PC-3 (cell line): Measurements from ENCODE around the gene KDM6A. TPM values are rescaled to one million over a fixed set of nuclear protein-coding genes. Genes with fewer than 3 reads are reported as not detected.
A peak's percentile ranks its signal among the peaks of the same experiment; 100 is the strongest.

Experiments
- ATAC-seq: fragments of 200-7000 bp; cut with Tn5 transposase; 2 replicates; pipeline ENCODE4 v1.9.1; 2020; ENCODE audit warnings: mild to moderate bottlenecking, moderate library complexity
- BruUV-seq: library from RNA; stranded (reverse); fragments of 400-500 nt; replicated peaks from 2 replicates; lab custom pipeline; 2021; lab: Mats Ljungman, UMichigan
- CTCF ChIA-PET: fragments of 300-600 bp; sonication (Branson Sonifier 250); formaldehyde crosslinking; loops from one replicate; lab custom pipeline; 2022; ENCODE audit warnings: antibody characterized with exemption; lab: Charles Lee
- POLR2A ChIA-PET: fragments of 300-600 bp; sonication (Branson Sonifier 250); formaldehyde crosslinking; loops from one replicate; lab custom pipeline; 2022; ENCODE audit warnings: antibody characterized with exemption; ENCODE audit not compliant: unreplicated experiment; lab: Charles Lee
- DNase-seq: peaks from one replicate; pipeline ENCODE4 v3.0.0-alpha.2; 2015
- H2AFZ ChIP-seq: fragments of 300-600 bp; sonication (generic); 2 replicates; pipeline ENCODE4 v1.6.0; 2016; ENCODE audit warnings: antibody characterized with exemption, low read length
- H3F3A ChIP-seq: fragments of 300-600 bp; sonication (generic); one replicate; pipeline ENCODE4 v1.6.0; 2017; ENCODE audit warnings: antibody characterized with exemption, low read length, control low read depth, mild to moderate bottlenecking; ENCODE audit not compliant: unreplicated experiment
- H3K27ac ChIP-seq: fragments of 300-600 bp; sonication (generic); 2 replicates; pipeline ENCODE4 v1.5.1; 2016; ENCODE audit warnings: mild to moderate bottlenecking, low read length
- H3K27me3 ChIP-seq: fragments of 300-600 bp; sonication (generic); 2 replicates; pipeline ENCODE4 v1.6.1; 2016; ENCODE audit warnings: low read length, mixed read lengths
- H3K36me3 ChIP-seq: fragments of 300-600 bp; sonication (generic); 2 replicates; pipeline ENCODE4 v1.6.1; 2016; ENCODE audit warnings: low read depth, mixed run types, low read length, mixed read lengths
- H3K4me1 ChIP-seq: fragments of 300-600 bp; sonication (generic); 2 replicates; pipeline ENCODE4 v1.5.1; 2016; ENCODE audit warnings: low read length; ENCODE audit not compliant: insufficient read depth
- H3K4me2 ChIP-seq: fragments of 300-600 bp; sonication (generic); 2 replicates; pipeline ENCODE4 v1.6.0; 2016; ENCODE audit warnings: low read length
- H3K4me3 ChIP-seq: fragments of 300-600 bp; sonication (generic); 2 replicates; pipeline ENCODE4 v1.5.1; 2016; ENCODE audit warnings: mild to moderate bottlenecking, low read length, mixed read lengths
- H3K79me2 ChIP-seq: fragments of 300-600 bp; sonication (generic); 2 replicates; pipeline ENCODE4 v1.6.1; 2017; ENCODE audit warnings: low read length, mixed read lengths
- H3K9ac ChIP-seq: fragments of 300-600 bp; sonication (generic); 2 replicates; pipeline ENCODE4 v1.6.0; 2016; ENCODE audit warnings: mild to moderate bottlenecking, low read length
- H3K9me2 ChIP-seq: fragments of 300-600 bp; sonication (generic); replicated peaks from 2 replicates; pipeline ENCODE4 v1.6.1; 2016; ENCODE audit warnings: mixed run types, low read length, mixed read lengths
- H3K9me3 ChIP-seq: fragments of 300-600 bp; sonication (generic); 2 replicates; pipeline ENCODE4 v1.6.1; 2016; ENCODE audit warnings: low read length, mixed read lengths
- H4K20me1 ChIP-seq: fragments of 300-600 bp; sonication (generic); 2 replicates; pipeline ENCODE4 v1.6.1; 2016; ENCODE audit warnings: low read length, mixed read lengths
- EZH2 ChIP-seq: fragments of 300-600 bp; sonication (generic); IDR thresholded peaks from one replicate; pipeline ENCODE4 v1.6.1; 2017; ENCODE audit warnings: antibody characterized with exemption, mild to moderate bottlenecking, low read length; ENCODE audit not compliant: unreplicated experiment
- EZH2phosphoT487 ChIP-seq: fragments of 300-600 bp; sonication (generic); IDR thresholded peaks from 2 replicates; pipeline ENCODE4 v1.6.1; 2018; ENCODE audit warnings: mild to moderate bottlenecking, antibody characterized with exemption, low read length, borderline replicate concordance
- intact Hi-C: fragments of 100-400 bp; cut with micrococcal nuclease; formaldehyde crosslinking; loops from 2 replicates; pipeline ENCODE4 v1.9.0; 2023
- total RNA-seq: library from RNA; depleted of rRNA; stranded (reverse); fragments of >200 nt; gene quantifications from 2 replicates; pipeline ENCODE4 v1.2.3, GENCODE V29; 2014
- TF ChIP-seq, protein P1 (sequence below): fragments of 300-600 bp; sonication (generic); conservative IDR thresholded peaks from 2 replicates; pipeline ENCODE4 v1.5.1; 2017; ENCODE audit warnings: antibody characterized with exemption, low read depth, mild to moderate bottlenecking, low read length

KDM6A gene
- total RNA-seq, 1 experiment from 2014 or later, result 31.3 TPM

- intact Hi-C loops, result loop anchor here (5.0 to 10.0 kb wide), 3 partner anchors 71 to 398 kb away; partner anchors contain the start of genes FUNDC1 and KDM6A
- Histone ChIP-seq H3K4me2 (0 out of 2 replicates have a peak overlapping the region, but pooled peaks have one; percentile 15), H3K9me3 (no peaks in the 10 kb centered on the region), H3K27me3 (no peaks in the 10 kb centered on the region), H3K4me1 (peaks cover 33% of the 10 kb centered on the region), H2AFZ (no peak overlapping the region), H3K79me2 (peaks cover 99% of the 10 kb centered on the region), H4K20me1 (peaks cover 24% of the 10 kb centered on the region), H3K27ac (peak overlapping the region; percentile 18; the same call in 1 of the 2 replicates), H3K4me3 (no peak overlapping the region), H3K9ac (no peak overlapping the region), H3K36me3 (0 out of 2 replicates have a peak, but pooled peaks cover 5% of the 10 kb centered on the region), H3K9me2 (no peaks in the 10 kb centered on the region), H3F3A (no peaks in the 10 kb centered on the region)
- TF ChIP-seq EZH2phosphoT487 (no peak), EZH2 (no peak)
- TF ChIP-seq, protein P1, sequence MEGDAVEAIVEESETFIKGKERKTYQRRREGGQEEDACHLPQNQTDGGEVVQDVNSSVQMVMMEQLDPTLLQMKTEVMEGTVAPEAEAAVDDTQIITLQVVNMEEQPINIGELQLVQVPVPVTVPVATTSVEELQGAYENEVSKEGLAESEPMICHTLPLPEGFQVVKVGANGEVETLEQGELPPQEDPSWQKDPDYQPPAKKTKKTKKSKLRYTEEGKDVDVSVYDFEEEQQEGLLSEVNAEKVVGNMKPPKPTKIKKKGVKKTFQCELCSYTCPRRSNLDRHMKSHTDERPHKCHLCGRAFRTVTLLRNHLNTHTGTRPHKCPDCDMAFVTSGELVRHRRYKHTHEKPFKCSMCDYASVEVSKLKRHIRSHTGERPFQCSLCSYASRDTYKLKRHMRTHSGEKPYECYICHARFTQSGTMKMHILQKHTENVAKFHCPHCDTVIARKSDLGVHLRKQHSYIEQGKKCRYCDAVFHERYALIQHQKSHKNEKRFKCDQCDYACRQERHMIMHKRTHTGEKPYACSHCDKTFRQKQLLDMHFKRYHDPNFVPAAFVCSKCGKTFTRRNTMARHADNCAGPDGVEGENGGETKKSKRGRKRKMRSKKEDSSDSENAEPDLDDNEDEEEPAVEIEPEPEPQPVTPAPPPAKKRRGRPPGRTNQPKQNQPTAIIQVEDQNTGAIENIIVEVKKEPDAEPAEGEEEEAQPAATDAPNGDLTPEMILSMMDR, result no peak
- POLR2A ChIA-PET, result no interaction called here
- ATAC-seq (peak; percentile 75), DNase-seq (peak; percentile 67)
- CTCF ChIA-PET, result no interaction called here
- no TSS peak for BruUV-seq
These were observed 70.0 kb downstream of the KDM6A start for GRCh38 chrX:44943007-44943406.

DNA sequence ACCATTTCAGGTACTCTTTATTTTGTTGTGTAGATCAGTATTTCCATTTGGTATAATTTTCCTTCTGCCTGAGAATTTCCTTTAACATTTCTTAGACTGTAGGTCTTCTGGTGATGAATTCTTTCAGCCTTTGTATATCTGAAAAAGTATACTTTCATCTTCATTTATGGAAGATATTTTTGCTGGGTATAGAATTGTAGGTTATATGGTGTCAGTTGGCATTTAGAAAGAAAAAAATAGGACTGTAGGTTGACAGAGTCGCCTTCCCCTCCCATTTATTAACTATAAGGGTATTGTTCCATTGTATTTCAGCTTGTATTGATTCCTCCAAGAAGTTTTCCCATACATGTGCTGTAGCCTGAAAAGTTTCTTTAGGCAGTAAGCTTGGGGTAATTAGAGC, 71.9 kb downstream of the KDM6A start:
- peaks cover 10% of the 10 kb centered on the region for H4K20me1 ChIP-seq
- no peak for ATAC-seq
- intact Hi-C loops, result loop anchor here (5.0 to 10.0 kb wide), 3 partner anchors 73 to 400 kb away; partner anchors contain the start of genes FUNDC1 and KDM6A

More for the DNA sequence above, 71.9 kb downstream of the KDM6A start:
- ChIA-PET POLR2A (no interaction called here), CTCF (no interaction called here)
- H3F3A ChIP-seq, result no peaks in the 10 kb centered on the region
- no peak overlapping the region for H3K4me3 ChIP-seq
- H3K27ac ChIP-seq, result no peak overlapping the region
- no TSS peak for BruUV-seq
- H3K4me2 ChIP-seq, result no peak overlapping the region
- peaks cover 99% of the 10 kb centered on the region for H3K79me2 ChIP-seq
- no peaks in the 10 kb centered on the region for H3K9me2 ChIP-seq
- H3K9ac ChIP-seq, result no peak overlapping the region
- H3K9me3 ChIP-seq, result no peaks in the 10 kb centered on the region
- 0 out of 2 replicates have a peak, but pooled peaks cover 5% of the 10 kb centered on the region for H3K36me3 ChIP-seq
- no peaks in the 10 kb centered on the region for H3K27me3 ChIP-seq
- H2AFZ ChIP-seq, result no peak overlapping the region
- DNase-seq, result no peak
- TF ChIP-seq, protein P1, result no peak
- TF ChIP-seq EZH2phosphoT487 (no peak), EZH2 (no peak)
- peaks cover 34% of the 10 kb centered on the region for H3K4me1 ChIP-seq
